Measurements from ENCODE around the gene NCOA6.

DNA sequence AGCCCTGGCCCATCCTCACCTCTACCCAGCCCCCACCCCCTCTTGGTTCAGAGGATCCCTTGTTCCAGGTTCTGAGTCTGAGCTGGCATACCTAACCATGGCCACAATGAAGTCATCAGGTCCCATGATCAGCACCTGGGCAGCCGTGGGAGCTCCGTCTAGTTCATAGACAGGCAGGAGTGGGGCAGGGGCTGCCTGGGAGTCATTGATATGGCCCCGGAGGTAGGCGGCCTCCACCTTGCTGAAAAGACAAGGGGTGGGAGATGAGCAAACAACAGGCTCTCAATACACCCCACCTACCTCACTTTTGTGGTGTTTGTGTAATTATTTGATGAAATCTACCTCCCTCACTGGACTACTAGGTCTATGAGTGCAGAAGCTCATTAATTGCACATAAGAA lies 26.8 kb upstream of the NCOA6 start:
- no peak for TF ChIP-seq CTCF (conservative IDR thresholded peaks at IDR 0.05 in 1 of 2, IDR thresholded peaks at IDR 0.05 in 1 of 2; ENCODE audit: extremely low read depth in 1 of 2, insufficient read depth in 1 of 2, low read depth in 1 of 2, low read length in 2 of 2)
- TF ChIP-seq EZH2 (IDR thresholded peaks at IDR 0.05; ENCODE audit: borderline replicate concordance, low read length) = no peak
